COLO668 (cell line): ENCODE data around the gene PTPRM.
A peak's percentile ranks its signal among the peaks of the same experiment; 100 is the strongest.

Experiments
- DNase-seq: peaks from one replicate; lab custom pipeline; 2025; ENCODE audit not compliant: unreplicated experiment; lab: John Stamatoyannopoulos, UW

PTPRM gene

GRCh38 chr18:7567474-7568425 lies 634 bp downstream of the PTPRM start:
- peak; percentile 59 for DNase-seq

- DNase-seq, result peak; percentile 53
Observed at GRCh38 chr18:7568426-7568825, 1.3 kb downstream of the PTPRM start.

GRCh38 chr18:7571626-7572025 lies 4.5 kb downstream of the PTPRM start:
- no peak for DNase-seq

GRCh38 chr18:7572822-7573221 lies 5.7 kb downstream of the PTPRM start:
- DNase-seq, result no peak

- DNase-seq, result no peak
Observed at GRCh38 chr18:7575465-7576028, 8.4 kb downstream of the PTPRM start.

- no peak for DNase-seq
Observed at GRCh38 chr18:7576077-7576476, 9.0 kb downstream of the PTPRM start.

- DNase-seq, result no peak
Observed at GRCh38 chr18:7576685-7577084, 9.6 kb downstream of the PTPRM start.

GRCh38 chr18:7577706-7578105 lies 10.6 kb downstream of the PTPRM start:
- DNase-seq, result no peak

- no peak for DNase-seq
Observed at GRCh38 chr18:7579176-7579917, 12.2 kb downstream of the PTPRM start.

- no peak for DNase-seq
Observed at GRCh38 chr18:7579918-7580542, 12.9 kb downstream of the PTPRM start.

GRCh38 chr18:7584646-7585275 lies 17.6 kb downstream of the PTPRM start:
- no peak for DNase-seq

- DNase-seq, result no peak
Observed at GRCh38 chr18:7585276-7585670, 18.2 kb downstream of the PTPRM start.

- DNase-seq, result no peak
Observed at GRCh38 chr18:7586379-7586778, 19.3 kb downstream of the PTPRM start.

GRCh38 chr18:7590826-7591560 lies 23.9 kb downstream of the PTPRM start:
- no peak for DNase-seq

- no peak for DNase-seq
Observed at GRCh38 chr18:7592305-7593071, 25.4 kb downstream of the PTPRM start.

GRCh38 chr18:7593218-7593819 lies 26.2 kb downstream of the PTPRM start:
- DNase-seq, result no peak

GRCh38 chr18:7596147-7596546 lies 29.0 kb downstream of the PTPRM start:
- DNase-seq, result no peak

GRCh38 chr18:7597500-7597899 lies 30.4 kb downstream of the PTPRM start:
- no peak for DNase-seq
